K562 (cell line): ENCODE measurements around the gene DAPK1.

Experiments used
- CBX2 ChIP-seq: fragments of 200-600 bp; sonication (generic); IDR thresholded peaks from one replicate; pipeline ENCODE4 v1.6.1; 2012; ENCODE audit warnings: mild to moderate bottlenecking, low read length, inconsistent platforms; ENCODE audit not compliant: insufficient read depth, poor library complexity, severe bottlenecking
- CBX5 ChIP-seq: IDR thresholded peaks from 2 replicates; pipeline ENCODE4 v1.6.1; 2014; ENCODE audit warnings: low read depth, borderline replicate concordance
- EP300 ChIP-seq: IDR thresholded peaks from 2 replicates; pipeline ENCODE4 v1.6.1; 2012; ENCODE audit warnings: low read length, improper control_type of control experiment
- FOS ChIP-seq: IDR thresholded peaks from 3 replicates; pipeline ENCODE4 v1.6.1; 2011; ENCODE audit not compliant: insufficient read length; ENCODE audit errors: extremely low read depth
- LEF1 ChIP-seq: fragments of 450-650 bp; IDR thresholded peaks from 2 replicates; pipeline ENCODE4 v1.6.1; 2016; ENCODE audit warnings: mild to moderate bottlenecking
- NCOA1 ChIP-seq: fragments of 450-650 bp; IDR thresholded peaks from 2 replicates; pipeline ENCODE4 v1.6.1; 2016; ENCODE audit warnings: low read depth
- NFE2 ChIP-seq: IDR thresholded peaks from 2 replicates; pipeline ENCODE4 v1.6.1; 2014; ENCODE audit warnings: antibody characterized with exemption, low read depth
- POLR2A ChIP-seq: fragments of 450-650 bp; conservative IDR thresholded peaks from 2 replicates; pipeline ENCODE4 v1.6.1; 2016
- U2AF1 ChIP-seq: fragments of 200-400 bp; formaldehyde crosslinking; optimal IDR thresholded peaks from 2 replicates; pipeline ENCODE3; 2017; ENCODE audit warnings: mild to moderate bottlenecking, low read depth, low read length, moderate library complexity
- ZKSCAN1 ChIP-seq: fragments of 150-350 bp; IDR thresholded peaks from 2 replicates; pipeline ENCODE4 v1.6.1; 2016; ENCODE audit warnings: low read depth, low read length
- TF ChIP-seq, protein P1 (sequence below), 3 experiments: IDR thresholded peaks in 2 of 3; conservative IDR thresholded peaks in 1 of 3; 2 replicates each; pipeline ENCODE4 v1.5.1; 2011 to 2012; ENCODE audit warnings: low read length in 3 of 3, mild to moderate bottlenecking in 3 of 3, control low read depth in 2 of 3, improper control_type of control experiment in 1 of 3, inconsistent platforms in 1 of 3, low read depth in 1 of 3, mixed read lengths in 1 of 3, moderate library complexity in 1 of 3; ENCODE audit not compliant: insufficient read depth in 2 of 3
- TF ChIP-seq, protein P2 (sequence below): fragments of 150-350 bp; conservative IDR thresholded peaks from 2 replicates; pipeline ENCODE4 v1.6.1; 2014; ENCODE audit warnings: low read length
- TF ChIP-seq, protein P3 (sequence below): fragments of 450-650 bp; IDR thresholded peaks from 2 replicates; pipeline ENCODE4 v1.6.1; 2016; ENCODE audit warnings: missing biosample characterization, missing genetic modification characterization

DNA sequence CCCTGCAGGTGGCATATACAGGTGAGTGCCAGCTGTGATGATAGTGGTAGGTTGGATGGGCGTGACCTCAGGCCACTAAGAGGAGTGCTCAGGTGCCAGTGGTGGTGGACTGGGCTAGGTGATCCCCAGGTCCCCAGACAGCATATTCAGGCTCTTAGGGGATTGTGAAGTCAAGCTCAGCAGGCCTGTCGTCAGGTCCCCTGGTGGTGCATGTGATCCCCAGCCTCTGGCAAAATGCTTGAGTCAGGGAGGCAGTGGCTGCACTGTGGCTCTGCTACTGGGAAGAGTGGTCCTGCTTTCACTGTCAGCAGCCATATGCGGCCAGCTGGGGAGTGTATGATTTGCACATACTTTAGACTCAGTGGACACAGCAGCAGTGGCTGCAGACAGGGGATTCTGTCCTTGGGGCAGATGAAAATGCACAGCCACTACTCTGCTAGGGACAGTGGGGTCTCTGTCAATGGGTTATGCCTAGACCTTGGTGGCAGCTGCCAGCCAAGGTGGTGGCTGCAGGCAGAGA lies 196.6 kb downstream of the DAPK1 start:
- no peak for TF ChIP-seq NCOA1
- TF ChIP-seq LEF1: no peak
- TF ChIP-seq EP300: no peak
- TF ChIP-seq, protein P1, sequence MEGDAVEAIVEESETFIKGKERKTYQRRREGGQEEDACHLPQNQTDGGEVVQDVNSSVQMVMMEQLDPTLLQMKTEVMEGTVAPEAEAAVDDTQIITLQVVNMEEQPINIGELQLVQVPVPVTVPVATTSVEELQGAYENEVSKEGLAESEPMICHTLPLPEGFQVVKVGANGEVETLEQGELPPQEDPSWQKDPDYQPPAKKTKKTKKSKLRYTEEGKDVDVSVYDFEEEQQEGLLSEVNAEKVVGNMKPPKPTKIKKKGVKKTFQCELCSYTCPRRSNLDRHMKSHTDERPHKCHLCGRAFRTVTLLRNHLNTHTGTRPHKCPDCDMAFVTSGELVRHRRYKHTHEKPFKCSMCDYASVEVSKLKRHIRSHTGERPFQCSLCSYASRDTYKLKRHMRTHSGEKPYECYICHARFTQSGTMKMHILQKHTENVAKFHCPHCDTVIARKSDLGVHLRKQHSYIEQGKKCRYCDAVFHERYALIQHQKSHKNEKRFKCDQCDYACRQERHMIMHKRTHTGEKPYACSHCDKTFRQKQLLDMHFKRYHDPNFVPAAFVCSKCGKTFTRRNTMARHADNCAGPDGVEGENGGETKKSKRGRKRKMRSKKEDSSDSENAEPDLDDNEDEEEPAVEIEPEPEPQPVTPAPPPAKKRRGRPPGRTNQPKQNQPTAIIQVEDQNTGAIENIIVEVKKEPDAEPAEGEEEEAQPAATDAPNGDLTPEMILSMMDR (IDR thresholded peaks at IDR 0.05 in 2 of 3, conservative IDR thresholded peaks at IDR 0.05 in 1 of 3; ENCODE audit: insufficient read depth in 2 of 3, low read depth in 1 of 3, low read length in 3 of 3): no peak
- no peak for TF ChIP-seq NFE2
- TF ChIP-seq CBX5: no peak
- TF ChIP-seq, protein P2, sequence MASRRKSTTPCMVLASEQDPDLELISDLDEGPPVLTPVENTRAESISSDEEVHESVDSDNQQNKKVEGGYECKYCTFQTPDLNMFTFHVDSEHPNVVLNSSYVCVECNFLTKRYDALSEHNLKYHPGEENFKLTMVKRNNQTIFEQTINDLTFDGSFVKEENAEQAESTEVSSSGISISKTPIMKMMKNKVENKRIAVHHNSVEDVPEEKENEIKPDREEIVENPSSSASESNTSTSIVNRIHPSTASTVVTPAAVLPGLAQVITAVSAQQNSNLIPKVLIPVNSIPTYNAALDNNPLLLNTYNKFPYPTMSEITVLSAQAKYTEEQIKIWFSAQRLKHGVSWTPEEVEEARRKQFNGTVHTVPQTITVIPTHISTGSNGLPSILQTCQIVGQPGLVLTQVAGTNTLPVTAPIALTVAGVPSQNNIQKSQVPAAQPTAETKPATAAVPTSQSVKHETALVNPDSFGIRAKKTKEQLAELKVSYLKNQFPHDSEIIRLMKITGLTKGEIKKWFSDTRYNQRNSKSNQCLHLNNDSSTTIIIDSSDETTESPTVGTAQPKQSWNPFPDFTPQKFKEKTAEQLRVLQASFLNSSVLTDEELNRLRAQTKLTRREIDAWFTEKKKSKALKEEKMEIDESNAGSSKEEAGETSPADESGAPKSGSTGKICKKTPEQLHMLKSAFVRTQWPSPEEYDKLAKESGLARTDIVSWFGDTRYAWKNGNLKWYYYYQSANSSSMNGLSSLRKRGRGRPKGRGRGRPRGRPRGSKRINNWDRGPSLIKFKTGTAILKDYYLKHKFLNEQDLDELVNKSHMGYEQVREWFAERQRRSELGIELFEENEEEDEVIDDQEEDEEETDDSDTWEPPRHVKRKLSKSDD: no peak
- no peak for TF ChIP-seq U2AF1
- TF ChIP-seq, protein P3, sequence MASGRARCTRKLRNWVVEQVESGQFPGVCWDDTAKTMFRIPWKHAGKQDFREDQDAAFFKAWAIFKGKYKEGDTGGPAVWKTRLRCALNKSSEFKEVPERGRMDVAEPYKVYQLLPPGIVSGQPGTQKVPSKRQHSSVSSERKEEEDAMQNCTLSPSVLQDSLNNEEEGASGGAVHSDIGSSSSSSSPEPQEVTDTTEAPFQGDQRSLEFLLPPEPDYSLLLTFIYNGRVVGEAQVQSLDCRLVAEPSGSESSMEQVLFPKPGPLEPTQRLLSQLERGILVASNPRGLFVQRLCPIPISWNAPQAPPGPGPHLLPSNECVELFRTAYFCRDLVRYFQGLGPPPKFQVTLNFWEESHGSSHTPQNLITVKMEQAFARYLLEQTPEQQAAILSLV: no peak
- TF ChIP-seq FOS: no peak
- TF ChIP-seq POLR2A: no peak
- TF ChIP-seq CBX2: no peak
- no peak for TF ChIP-seq ZKSCAN1
